GM20000 (cell line): ENCODE results near the gene METTL2B.

Source experiments
- DNase-seq: peaks from one replicate; pipeline ENCODE4 v3.0.0; 2012; ENCODE audit warnings: low spot score
- TF ChIP-seq, protein P1 (sequence below): IDR thresholded peaks from 2 replicates; pipeline ENCODE4 v1.5.1; 2012; ENCODE audit warnings: mild to moderate bottlenecking, control low read depth; ENCODE audit errors: extremely low read depth, missing control alignments

METTL2B gene

DNA sequence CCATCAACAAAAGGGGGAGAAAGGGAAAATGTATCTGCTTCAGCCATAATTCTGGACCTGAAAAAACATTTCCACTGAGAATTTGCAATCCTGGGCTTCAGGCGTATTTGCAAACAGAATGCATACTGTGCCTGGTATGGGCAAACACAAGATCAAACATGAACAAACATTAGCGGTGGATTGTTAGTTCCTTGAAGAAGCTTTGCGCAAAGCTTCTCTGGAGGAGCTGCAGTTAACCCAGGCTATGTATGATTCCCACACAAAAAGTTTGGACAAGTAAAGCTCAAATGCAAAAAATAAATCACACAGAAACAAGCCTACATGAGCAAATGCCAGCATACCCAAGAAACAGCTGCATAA is 41.2 kb upstream of the METTL2B start:
- DNase-seq, result no peak
- TF ChIP-seq, protein P1, sequence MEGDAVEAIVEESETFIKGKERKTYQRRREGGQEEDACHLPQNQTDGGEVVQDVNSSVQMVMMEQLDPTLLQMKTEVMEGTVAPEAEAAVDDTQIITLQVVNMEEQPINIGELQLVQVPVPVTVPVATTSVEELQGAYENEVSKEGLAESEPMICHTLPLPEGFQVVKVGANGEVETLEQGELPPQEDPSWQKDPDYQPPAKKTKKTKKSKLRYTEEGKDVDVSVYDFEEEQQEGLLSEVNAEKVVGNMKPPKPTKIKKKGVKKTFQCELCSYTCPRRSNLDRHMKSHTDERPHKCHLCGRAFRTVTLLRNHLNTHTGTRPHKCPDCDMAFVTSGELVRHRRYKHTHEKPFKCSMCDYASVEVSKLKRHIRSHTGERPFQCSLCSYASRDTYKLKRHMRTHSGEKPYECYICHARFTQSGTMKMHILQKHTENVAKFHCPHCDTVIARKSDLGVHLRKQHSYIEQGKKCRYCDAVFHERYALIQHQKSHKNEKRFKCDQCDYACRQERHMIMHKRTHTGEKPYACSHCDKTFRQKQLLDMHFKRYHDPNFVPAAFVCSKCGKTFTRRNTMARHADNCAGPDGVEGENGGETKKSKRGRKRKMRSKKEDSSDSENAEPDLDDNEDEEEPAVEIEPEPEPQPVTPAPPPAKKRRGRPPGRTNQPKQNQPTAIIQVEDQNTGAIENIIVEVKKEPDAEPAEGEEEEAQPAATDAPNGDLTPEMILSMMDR, result no peak

GRCh38 chr7:128437426-128438332 is 38.9 kb upstream of the METTL2B start:
- DNase-seq, result no peak
- TF ChIP-seq, protein P1, result no peak

DNA sequence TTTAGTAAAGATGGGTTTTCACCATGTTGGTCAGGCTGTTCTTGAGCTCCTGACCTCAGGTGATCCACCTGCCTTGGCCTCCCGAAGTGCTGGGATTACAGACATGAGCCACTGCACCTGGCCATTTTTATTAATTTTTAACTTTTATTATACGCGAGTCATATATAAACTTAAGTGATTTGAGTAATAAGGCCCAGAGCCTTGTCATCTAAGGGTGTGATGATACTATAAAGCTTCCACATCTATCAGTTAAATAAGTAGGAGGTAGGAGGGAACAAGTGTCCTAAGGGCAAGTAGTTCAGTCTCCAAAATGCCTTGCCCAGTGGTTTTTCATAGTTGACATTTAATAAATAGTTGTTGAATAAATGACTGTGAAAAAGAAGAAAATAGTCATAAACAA is 34.2 kb upstream of the METTL2B start:
- TF ChIP-seq, protein P1, result no peak
- no peak for DNase-seq

GRCh38 chr7:128443831-128444600 is 32.5 kb upstream of the METTL2B start:
- no peak for DNase-seq

DNA sequence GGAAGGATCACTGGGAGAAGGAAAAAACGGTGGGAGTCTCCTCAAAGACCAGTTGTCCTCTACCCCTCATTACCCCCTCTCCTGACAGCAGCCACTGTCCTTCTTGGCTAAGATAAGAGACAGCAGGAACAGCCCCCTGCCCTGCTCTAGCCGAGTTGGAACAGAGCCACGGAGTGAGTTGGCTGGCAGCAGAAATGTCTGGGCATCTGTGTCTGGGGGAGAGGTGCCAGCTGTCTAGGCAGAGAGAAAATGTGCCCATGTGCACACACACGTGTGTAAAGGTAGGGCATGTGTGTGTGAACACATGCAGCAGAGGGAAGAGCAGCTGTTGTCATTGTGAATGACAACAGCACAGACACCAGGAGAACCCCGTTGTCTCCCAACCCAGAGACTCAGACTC is 30.2 kb upstream of the METTL2B start:
- no peak for DNase-seq
- TF ChIP-seq, protein P1, result no peak

More at GRCh38 chr7:128443831-128444600, 32.5 kb upstream of the METTL2B start:
- TF ChIP-seq, protein P1, result no peak

GRCh38 chr7:128447941-128448564 is 28.5 kb upstream of the METTL2B start:
- no peak for DNase-seq
- TF ChIP-seq, protein P1, result no peak

DNA sequence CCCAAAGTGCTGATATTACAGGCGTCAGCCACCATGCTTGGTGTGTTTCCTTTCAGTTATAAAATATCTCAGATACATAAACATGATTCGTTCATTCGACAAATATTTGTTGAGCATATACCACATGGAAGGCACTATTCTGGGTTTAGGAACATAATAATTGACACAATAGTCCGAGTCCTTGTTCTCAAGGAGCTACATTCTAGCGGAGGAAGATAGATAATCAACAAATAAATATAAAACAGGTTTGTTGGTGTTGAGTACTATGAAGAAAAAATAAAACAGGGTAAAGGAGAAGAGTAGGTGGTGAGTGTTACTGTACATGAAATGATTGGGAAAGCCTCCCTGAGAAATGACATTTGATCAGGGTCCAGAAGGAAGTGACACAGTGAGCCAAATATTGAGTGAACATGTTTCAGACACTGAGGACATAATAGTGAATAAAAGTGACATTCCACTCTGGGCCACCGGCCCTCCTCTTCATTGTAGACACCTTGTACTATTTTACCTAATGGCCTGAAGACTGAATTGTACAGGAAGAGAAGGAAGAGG is 27.7 kb upstream of the METTL2B start:
- no peak for DNase-seq
- TF ChIP-seq, protein P1, result no peak
